ENCODE measurements around the gene CCDC40.
"Not testable (repeated sequence)": the region's sequence is repeated elsewhere in the genome, so short reads cannot be mapped to it uniquely, and the experiment has no call there.

The CCDC40 gene

GRCh38 chr17:80023481-80024205 lies 12.8 kb upstream of the CCDC40 start:
- no peak for DNase-seq

DNA sequence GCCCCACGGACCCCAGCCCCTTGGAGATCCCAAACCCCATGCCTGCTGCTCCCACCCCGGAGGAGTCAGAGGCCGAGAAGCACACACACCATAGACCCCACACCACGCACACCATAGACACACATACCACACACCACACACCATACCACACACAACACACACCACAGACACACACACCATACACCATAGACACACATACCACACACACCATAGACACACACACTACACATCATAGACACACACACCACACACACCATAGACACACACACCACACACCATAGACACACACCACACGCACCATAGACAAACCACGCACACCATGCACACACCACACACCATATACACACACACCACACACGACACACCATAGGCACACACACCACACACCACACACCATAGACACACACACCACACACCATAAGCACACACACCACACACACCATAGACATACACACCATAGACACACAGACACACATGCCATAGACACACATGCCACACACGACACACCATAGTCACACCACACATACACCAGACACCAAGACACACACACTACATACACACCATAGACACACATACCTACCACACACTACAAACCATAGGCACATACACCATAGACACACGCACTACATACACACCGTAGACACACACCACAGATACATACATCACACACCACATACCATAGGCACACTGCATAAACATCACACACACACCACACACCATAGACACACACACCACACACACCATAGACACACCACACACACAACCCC lies 12.1 kb upstream of the CCDC40 start:
- DNase-seq: no peak

DNA sequence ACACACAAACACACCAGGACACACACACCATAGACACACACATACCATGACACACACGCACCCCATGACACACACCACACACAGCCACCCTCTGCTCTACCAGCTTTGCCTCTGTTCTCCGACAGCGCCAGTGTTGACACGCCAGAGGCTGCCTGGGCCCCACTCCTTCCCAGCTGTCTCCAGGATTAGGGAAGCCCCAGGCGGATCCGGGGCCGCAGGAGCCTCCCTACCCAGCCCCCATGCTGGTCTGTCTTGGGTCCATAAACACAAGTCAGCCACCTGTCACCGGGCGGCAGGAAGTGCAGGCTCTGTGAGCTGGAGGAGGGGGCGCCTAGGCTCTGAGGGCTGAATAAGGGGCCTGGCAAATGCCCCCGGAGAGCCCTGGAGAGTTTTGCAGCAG lies 11.3 kb upstream of the CCDC40 start:
- no peak for DNase-seq

DNA sequence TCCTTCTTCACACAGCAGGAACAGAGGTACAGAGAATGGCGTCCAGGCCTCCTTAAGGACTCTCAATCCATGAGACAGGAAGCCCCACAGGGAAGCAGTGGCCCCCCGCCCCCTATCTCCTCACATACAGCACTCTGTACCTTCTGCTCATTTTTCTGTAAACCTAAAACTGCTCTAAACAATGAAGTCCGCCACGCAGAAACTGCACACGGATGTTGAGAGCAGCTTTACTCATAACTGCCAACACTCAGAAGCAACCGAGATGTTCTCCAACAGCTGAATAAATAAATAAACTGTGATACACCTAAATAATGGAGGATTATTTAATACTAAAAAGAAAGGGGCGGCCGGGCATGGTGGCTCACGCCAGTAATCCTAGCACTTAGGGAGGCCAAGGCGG lies 10.6 kb upstream of the CCDC40 start:
- DNase-seq: no peak

- no peak for DNase-seq
Observed at GRCh38 chr17:80026359-80027042, 9.9 kb upstream of the CCDC40 start.

GRCh38 chr17:80027043-80027435 lies 9.4 kb upstream of the CCDC40 start:
- DNase-seq: no peak

DNA sequence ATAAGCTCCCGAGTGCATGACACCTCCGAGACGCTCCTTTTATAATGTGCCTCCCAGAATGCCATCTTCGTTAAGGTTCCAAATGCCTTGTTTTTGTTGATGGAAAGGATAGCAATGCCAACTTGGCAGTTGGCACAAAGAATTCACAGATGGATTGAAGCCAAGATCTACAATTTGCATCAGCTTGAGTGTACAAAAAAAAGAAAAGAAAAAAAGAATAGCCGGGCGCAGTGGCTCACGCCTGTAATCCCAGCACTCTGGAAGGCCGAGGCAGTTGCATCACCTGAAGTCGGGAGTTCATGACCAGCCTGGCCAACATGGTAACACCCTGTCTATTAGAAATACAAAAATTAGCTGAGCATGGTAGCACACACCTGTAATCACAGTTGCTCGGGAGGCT lies 8.4 kb upstream of the CCDC40 start:
- no peak for DNase-seq

GRCh38 chr17:80029258-80029974 lies 7.0 kb upstream of the CCDC40 start:
- DNase-seq: no peak

GRCh38 chr17:80030730-80031410 lies 5.6 kb upstream of the CCDC40 start:
- DNase-seq: no peak

- no peak for DNase-seq
Observed at GRCh38 chr17:80031691-80032430, 4.6 kb upstream of the CCDC40 start.

GRCh38 chr17:80032614-80033171 lies 3.7 kb upstream of the CCDC40 start:
- no peak for DNase-seq

DNA sequence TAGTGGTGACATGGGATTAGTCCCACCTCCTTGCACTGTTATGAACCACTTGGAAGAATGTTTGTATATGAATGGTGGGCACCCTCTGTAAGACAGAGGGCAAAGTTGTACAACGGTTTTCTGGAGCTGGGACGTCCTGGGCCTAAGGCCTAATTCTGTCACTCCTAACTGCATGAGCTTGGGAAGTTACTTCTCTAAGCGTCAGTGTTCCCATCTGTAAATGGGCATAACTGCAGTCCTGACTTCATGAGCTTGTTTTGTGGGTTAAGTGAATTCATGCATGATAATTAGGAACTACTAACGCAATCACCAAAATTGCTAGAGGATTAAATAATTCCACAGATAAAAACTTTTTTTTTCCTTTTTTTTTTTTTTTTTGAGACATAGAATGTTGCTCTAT lies 2.6 kb upstream of the CCDC40 start:
- no peak for DNase-seq

GRCh38 chr17:80034791-80035686 lies 1.4 kb upstream of the CCDC40 start:
- DNase-seq: peak; percentile 70

- DNase-seq: no peak
Observed at GRCh38 chr17:80035687-80035936, 830 bp upstream of the CCDC40 start, which contains the start of gene TBC1D16. Gene TBC1D16, minus strand, starts transcription at chr17:80035872. Its CDS starts 22,325 bp downstream, at chr17:80013547.

GRCh38 chr17:80036715-80037477 lies 454 bp downstream of the CCDC40 start:
- DNase-seq: peak; percentile 73

GRCh38 chr17:80043963-80044362 lies 7.5 kb downstream of the CCDC40 start:
- DNase-seq: no peak

DNA sequence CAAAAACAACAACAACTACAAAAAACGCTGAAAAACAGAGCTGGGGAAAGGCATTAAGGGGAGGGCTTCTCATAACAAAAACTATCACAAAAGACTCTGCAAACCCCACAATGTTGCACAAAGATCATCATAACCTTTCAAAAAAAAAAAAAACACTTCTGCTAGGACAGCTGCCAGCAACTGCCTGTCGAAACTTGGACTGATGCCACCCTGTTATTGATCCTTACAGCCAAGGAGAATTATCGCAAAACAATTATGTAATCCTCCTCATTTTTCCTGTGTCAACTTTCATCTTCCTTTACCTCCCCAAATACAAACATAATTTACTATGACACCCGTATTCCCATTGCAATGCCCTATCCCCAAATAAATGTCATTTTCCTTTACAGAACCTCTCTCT lies 9.3 kb downstream of the CCDC40 start:
- no peak for DNase-seq

DNA sequence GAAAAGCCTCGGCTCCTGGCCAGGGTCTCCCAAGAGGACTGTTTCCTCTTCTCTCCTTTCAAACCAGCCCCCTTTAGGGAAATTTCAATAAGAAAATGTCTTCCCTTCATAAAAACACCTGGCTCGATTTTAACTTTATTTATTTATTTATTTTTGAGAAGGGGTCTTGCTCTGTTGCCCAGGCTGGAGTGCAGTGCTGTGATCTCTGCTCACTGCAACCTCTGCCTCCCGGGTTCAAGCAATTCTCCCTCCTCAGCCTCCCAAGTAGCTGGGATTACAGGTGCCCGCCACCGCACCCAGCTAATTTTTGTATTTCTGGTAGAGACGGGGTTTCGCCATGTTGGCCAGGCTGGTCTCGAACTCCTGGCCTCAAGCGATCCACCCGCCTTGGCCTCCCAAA lies 10.3 kb downstream of the CCDC40 start:
- not testable (repeated sequence) for DNase-seq

DNA sequence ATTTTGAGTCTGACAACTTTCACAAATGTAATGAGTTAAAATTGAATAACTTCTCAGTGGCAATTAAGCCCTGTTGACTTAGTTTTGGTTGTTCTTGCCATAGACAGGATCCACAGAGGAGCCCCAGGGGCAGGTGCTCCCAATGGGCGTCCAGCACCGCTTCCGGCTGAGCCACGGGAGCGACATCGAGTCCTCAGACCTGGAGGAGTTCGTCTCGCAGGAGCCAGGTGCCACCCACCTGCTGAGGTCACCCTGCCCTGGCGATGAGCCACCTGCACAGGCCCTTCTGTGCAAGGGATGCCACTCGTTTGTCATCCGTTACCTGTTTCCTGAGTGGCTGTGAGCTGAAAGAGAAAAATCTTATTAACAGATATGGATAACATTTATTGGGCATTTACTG lies 10.7 kb downstream of the CCDC40 start:
- DNase-seq: no peak

DNA sequence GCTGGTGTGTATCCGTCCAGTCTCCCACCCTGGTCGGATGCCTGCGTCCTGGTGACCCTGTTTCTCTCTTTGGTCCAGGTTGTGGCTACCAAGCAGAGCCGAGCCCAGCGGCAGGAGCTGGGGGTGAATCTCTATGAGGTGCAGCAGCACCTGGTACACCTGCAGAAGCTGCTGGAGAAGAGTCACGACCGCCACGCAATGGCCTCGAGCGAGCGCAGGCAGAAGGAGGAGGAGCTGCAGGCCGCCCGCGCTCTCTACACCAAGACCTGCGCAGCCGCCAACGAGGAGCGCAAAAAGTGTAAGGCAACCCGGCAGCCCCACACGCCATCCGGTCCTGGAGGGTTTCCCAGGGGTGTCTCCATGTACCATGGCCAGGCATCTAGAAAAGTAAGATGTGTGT lies 13.5 kb downstream of the CCDC40 start:
- no peak for DNase-seq
